Natural killer cell (primary cell): Measurements from ENCODE around the gene HIGD2A. TPM values are rescaled to one million over a fixed set of nuclear protein-coding genes. Genes with fewer than 3 reads are reported as not detected.

Experiments used
- ATAC-seq, 3 donors: fragments of 150-1000 bp in 2 of 3; fragments of 200-7000 bp in 1 of 3; cut with Tn5 transposase; 1 replicate in 1 of 3; 2 replicates in 2 of 3; pipeline ENCODE4 v1.10.0; 2021; ENCODE audit warnings: mild to moderate bottlenecking in 2 of 3, moderate library complexity in 2 of 3
- DNase-seq, 2 donors: peaks; one replicate each; pipeline versions ENCODE4 v3.0.0 to v3.0.0-alpha.2; 2013 to 2021; ENCODE audit warnings: mixed read lengths in 1 of 2
- H3K27ac ChIP-seq: one replicate; pipeline ENCODE4 v1.5.1; 2013; ENCODE audit warnings: mild to moderate bottlenecking, low read length
- H3K27me3 ChIP-seq: one replicate; pipeline ENCODE4 v1.6.1; 2013; ENCODE audit warnings: low read length; ENCODE audit not compliant: control insufficient read depth, insufficient read depth
- H3K36me3 ChIP-seq: one replicate; pipeline ENCODE4 v1.6.1; 2013; ENCODE audit warnings: low read length; ENCODE audit not compliant: control insufficient read depth, insufficient read depth
- H3K4me1 ChIP-seq: one replicate; pipeline ENCODE4 v1.6.1; 2013; ENCODE audit warnings: low read length; ENCODE audit not compliant: control insufficient read depth, insufficient read depth
- H3K4me3 ChIP-seq: one replicate; pipeline ENCODE4 v1.5.1; 2013; ENCODE audit warnings: low read length
- H3K9me3 ChIP-seq: one replicate; pipeline ENCODE4 v1.6.1; 2013; ENCODE audit warnings: low read length; ENCODE audit not compliant: control insufficient read depth, insufficient read depth
- H3K27ac Mint-ChIP-seq, 2 donors: one replicate each; pipeline ENCODE4 v1.8.0; 2022; ENCODE audit warnings: mild to moderate bottlenecking in 2 of 2, mixed read lengths in 2 of 2, moderate library complexity in 1 of 2
- H3K27me3 Mint-ChIP-seq, 2 donors: one replicate each; pipeline ENCODE4 v1.8.0; 2022; ENCODE audit warnings: low read depth in 2 of 2, mixed read lengths in 2 of 2
- H3K36me3 Mint-ChIP-seq: one replicate; pipeline ENCODE4 v1.8.0; 2022; ENCODE audit warnings: mixed read lengths
- H3K4me1 Mint-ChIP-seq, 2 donors: one replicate each; pipeline ENCODE4 v1.8.0; 2022; ENCODE audit warnings: mixed read lengths in 2 of 2
- H3K4me3 Mint-ChIP-seq: one replicate; pipeline ENCODE4 v1.8.0; 2022; ENCODE audit warnings: mild to moderate bottlenecking, moderate library complexity, mixed read lengths
- H3K9me3 Mint-ChIP-seq, 2 donors: one replicate each; pipeline ENCODE4 v1.8.0; 2022; ENCODE audit warnings: mixed read lengths in 2 of 2
- CTCF ChIP-seq: fragments of 200-600 bp; IDR thresholded peaks from one replicate; pipeline ENCODE4 v1.8.0; 2022; ENCODE audit warnings: antibody characterized with exemption
- WGBS: methylation state at CpG from one replicate; pipeline ENCODE4 v1.1.7; 2013; ENCODE audit warnings: missing lambda C conversion rate; ENCODE audit not compliant: insufficient coverage; 5-methylcytosine and 5-hydroxymethylcytosine counted together
- intact Hi-C: fragments of 100-400 bp; cut with micrococcal nuclease; formaldehyde crosslinking; loops from one replicate; pipeline ENCODE4 v1.14.2; 2022
- total RNA-seq, 4 donors: library from RNA; stranded (reverse); fragments of 120-200 nt in 1 of 4; gene quantifications; one replicate each; pipeline versions ENCODE4 v1.2.3 to v1.2.4, GENCODE V29; 2013 to 2022

The HIGD2A gene
- total RNA-seq, 3 donors from 2014 or later (not counting 1 experiment from before 2014, with no cell fraction given): 83.5 to 90.2 (median 86.2) TPM

- H3K27ac Mint-ChIP-seq: peak overlapping the region; percentile 27 to 29
- no peaks in the 10 kb centered on the region for H3K9me3 ChIP-seq
- peaks cover 29 to 31% of the 10 kb centered on the region in 2 donors for H3K4me1 Mint-ChIP-seq
- H3K27me3 Mint-ChIP-seq: no peaks in the 10 kb centered on the region
- H3K27me3 ChIP-seq: no peaks in the 10 kb centered on the region
- no peaks in the 10 kb centered on the region for H3K4me1 ChIP-seq
- H3K36me3 ChIP-seq: peaks cover 71% of the 10 kb centered on the region
- H3K36me3 Mint-ChIP-seq: peaks cover 14% of the 10 kb centered on the region
- DNase-seq: no peak
- ATAC-seq: no peak
- intact Hi-C loops: no loop called here
- no peak for TF ChIP-seq CTCF
- 94% methylated on average over 5 of the region's 5 CpGs for WGBS
- no peak overlapping the region for H3K4me3 ChIP-seq
- no peaks in the 10 kb centered on the region for H3K9me3 Mint-ChIP-seq
- H3K27ac ChIP-seq: no peak overlapping the region
- no peak overlapping the region for H3K4me3 Mint-ChIP-seq
Measured at GRCh38 chr5:176352116-176352878, 36.3 kb upstream of the HIGD2A start.

GRCh38 chr5:176353533-176353932 is 35.0 kb upstream of the HIGD2A start:
- Histone ChIP-seq H3K9me3 (no peaks in the 10 kb centered on the region), H3K4me1 (no peaks in the 10 kb centered on the region), H3K4me3 (no peak overlapping the region), H3K36me3 (peaks cover 66% of the 10 kb centered on the region), H3K27ac (no peak overlapping the region), H3K27me3 (no peaks in the 10 kb centered on the region)
- Mint-ChIP-seq H3K36me3 (peaks cover 7% of the 10 kb centered on the region), H3K9me3 (no peaks in the 10 kb centered on the region), H3K27me3 (no peaks in the 10 kb centered on the region), H3K4me3 (no peak overlapping the region), H3K27ac (no peak overlapping the region), H3K4me1 (peaks cover 33 to 39% of the 10 kb centered on the region in 2 donors)
- WGBS: 99% methylated on average over 4 of the region's 4 CpGs
- ATAC-seq (no peak), DNase-seq (no peak)
- intact Hi-C loops: no loop called here
- TF ChIP-seq CTCF: no peak

GRCh38 chr5:176355400-176356178 is 33.0 kb upstream of the HIGD2A start:
- H3K36me3 Mint-ChIP-seq: no peaks in the 10 kb centered on the region
- H3K4me1 ChIP-seq: peaks cover 10% of the 10 kb centered on the region
- TF ChIP-seq CTCF: no peak
- H3K4me3 ChIP-seq: no peak overlapping the region
- H3K9me3 Mint-ChIP-seq: no peaks in the 10 kb centered on the region
- no peak overlapping the region for H3K27ac ChIP-seq
- H3K36me3 ChIP-seq: peaks cover 52% of the 10 kb centered on the region
- no peaks in the 10 kb centered on the region for H3K9me3 ChIP-seq
- H3K27ac Mint-ChIP-seq: no peak overlapping the region
- no peaks in the 10 kb centered on the region for H3K27me3 ChIP-seq
- peaks cover 34 to 41% of the 10 kb centered on the region in 2 donors for H3K4me1 Mint-ChIP-seq
- ATAC-seq (no peak), DNase-seq (no peak)
- H3K27me3 Mint-ChIP-seq: no peaks in the 10 kb centered on the region
- 97% methylated on average over 16 of the region's 16 CpGs for WGBS
- intact Hi-C loops: no loop called here
- H3K4me3 Mint-ChIP-seq: no peak overlapping the region
